CD4-positive, alpha-beta T cell treated with Interleukin-10 for 1 hour (primary cell): ENCODE data around the gene ARFGAP2.

ENCODE experiments used
- DNase-seq: peaks from one replicate; pipeline ENCODE4 v3.0.0-alpha.2; 2020

Gene ARFGAP2

GRCh38 chr11:47186700-47187695 is 10.3 kb upstream of the ARFGAP2 start:
- peak; percentile 50 for DNase-seq

DNA sequence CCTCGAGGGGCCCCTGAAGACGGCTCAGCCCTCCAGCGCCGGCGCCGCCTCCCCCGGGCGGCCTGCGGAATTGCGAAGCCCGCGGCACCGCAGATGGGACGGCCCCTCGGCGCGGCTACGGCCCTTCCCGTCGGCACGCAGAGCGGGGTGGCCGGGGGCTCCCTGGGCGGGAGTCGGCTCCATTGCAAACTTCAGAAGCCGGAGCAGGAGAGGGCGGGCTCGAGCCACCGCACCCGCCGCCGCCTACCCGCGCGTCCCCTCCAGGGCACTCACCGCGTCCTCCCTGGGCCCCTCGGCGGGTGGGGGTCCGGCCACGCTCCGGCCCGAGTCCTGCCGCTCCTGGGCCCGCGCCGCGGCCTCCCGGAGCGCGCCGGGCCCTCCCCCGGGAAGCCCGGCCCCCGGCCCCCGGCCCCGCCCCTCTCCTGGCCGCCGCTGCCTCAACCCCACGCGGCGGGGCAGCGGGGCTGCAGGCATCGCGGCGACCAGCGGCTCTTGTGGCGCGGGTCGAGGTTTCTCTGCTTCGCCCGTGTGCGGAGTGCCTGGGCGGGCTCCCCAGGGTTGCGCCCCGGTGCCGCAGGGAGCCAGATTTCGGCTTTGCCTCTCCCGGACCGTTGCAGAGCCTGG is 9.5 kb upstream of the ARFGAP2 start, which contains the start of gene PACSIN3:
Gene PACSIN3 (minus strand): TSS at position 359 of the 624 bp plus-strand sequence. CDS start 3,707 bp downstream, outside the sequence.
- peak; percentile 42 for DNase-seq

DNA sequence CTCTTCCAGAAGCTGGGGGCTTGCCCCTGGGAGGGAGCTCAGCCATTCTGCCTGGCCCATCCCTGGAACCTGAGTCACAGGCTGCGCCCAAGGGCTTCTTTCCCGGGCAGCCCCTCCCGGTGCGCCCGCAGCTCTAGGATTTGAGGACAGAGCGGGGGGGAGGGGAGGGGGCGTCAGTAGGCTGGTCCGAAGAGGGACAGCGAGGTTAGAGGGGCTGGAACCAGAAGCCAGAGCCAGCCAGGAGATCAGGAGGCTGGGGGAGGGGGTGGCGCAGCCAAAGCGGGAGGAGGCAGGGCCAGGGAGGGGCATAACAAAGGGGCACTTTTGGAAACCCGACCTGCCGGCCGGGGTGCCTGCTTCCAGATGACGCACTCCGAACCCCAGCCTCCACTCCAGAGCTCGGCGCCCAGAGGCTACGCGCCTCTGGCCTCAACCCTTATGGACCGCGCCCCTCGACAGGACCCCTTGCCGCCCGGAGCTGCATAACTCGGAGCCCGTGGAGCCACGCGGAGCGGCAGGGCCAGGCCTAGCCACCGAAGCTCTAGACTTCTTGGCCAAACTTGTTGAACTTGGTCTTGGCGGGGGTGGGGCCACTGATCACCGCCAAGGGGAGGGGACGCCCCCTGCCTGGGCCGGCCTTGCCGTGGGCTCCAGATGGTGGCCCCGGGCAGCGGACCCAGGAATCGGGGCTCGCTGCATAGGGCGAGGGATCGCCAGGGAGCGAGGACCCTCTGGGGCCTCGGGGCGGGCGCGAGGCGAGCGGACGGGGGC is 8.8 kb upstream of the ARFGAP2 start:
- no peak for DNase-seq

DNA sequence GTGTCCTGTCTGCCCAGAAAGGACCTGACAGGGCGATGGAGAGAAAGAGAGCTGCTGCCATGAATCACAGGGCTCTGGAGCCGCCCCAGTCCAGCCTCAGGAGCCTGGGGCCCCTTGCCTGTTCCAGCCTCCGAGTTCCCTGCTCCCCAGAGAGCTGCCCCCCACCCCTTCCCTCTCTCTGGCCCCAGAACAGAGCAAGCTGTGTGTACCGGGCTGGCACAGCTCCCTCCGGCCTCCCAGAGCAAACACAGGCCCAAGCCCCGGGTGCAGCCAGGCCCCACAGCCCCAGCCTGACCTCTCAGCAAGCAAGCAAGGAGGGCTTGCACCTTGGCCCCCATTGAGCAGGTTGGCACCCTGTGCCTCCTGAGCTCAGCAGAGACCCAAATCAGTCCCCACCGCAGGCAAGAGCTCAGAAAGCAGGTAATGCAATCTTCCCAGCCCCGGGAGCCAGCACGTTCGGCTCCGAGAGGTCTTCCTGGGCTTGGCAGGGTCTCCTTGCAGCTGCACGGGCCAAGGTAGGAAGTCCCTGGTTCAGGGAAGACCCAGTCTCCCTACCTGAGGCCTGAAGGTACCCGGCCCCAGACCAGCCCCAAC is 8.1 kb upstream of the ARFGAP2 start:
- DNase-seq = no peak

DNA sequence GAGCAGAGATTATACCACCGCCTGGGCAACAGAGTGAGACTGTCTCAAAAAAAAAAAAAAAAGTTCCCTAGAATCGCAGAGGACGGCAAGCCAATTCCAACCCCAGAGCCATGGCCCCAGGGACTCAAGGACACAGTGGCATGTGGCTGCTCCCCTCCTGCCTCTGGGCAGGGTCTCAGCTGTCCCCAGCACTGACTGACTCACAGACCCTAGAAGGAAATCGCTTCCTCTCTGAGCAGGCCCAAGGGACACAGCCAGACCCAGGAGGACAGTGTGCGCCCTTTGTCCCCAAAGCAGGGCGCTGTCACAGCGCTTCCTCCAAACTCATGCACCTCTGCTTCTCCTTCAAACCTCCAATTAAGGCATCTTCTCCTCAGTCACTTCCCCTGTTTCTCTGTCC is 7.3 kb upstream of the ARFGAP2 start:
- no peak for DNase-seq

GRCh38 chr11:47183031-47183856 is 6.6 kb upstream of the ARFGAP2 start:
- no peak for DNase-seq

DNA sequence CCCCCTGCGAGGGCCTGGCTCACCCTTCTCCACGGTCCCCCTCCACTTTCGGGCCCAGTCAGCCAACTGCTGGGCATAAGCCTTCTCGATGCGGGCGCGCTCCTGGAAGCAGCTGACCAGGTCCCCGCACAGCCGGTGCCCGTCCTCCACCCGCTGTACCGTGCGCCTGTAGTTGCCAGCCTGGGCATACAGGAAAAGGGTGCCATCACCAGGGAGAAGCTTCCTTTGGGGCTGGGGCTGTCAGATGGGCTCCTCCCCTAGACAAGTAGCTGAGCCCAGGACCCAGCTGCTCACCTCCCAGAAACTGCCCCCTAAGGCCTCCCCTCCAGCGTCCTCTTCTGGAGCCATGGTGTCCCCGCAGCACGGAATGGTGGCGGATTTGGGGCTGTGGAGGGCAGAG is 5.7 kb upstream of the ARFGAP2 start:
- no peak for DNase-seq

- no peak for DNase-seq
These were observed 4.6 kb upstream of the ARFGAP2 start for GRCh38 chr11:47181271-47181670.

DNA sequence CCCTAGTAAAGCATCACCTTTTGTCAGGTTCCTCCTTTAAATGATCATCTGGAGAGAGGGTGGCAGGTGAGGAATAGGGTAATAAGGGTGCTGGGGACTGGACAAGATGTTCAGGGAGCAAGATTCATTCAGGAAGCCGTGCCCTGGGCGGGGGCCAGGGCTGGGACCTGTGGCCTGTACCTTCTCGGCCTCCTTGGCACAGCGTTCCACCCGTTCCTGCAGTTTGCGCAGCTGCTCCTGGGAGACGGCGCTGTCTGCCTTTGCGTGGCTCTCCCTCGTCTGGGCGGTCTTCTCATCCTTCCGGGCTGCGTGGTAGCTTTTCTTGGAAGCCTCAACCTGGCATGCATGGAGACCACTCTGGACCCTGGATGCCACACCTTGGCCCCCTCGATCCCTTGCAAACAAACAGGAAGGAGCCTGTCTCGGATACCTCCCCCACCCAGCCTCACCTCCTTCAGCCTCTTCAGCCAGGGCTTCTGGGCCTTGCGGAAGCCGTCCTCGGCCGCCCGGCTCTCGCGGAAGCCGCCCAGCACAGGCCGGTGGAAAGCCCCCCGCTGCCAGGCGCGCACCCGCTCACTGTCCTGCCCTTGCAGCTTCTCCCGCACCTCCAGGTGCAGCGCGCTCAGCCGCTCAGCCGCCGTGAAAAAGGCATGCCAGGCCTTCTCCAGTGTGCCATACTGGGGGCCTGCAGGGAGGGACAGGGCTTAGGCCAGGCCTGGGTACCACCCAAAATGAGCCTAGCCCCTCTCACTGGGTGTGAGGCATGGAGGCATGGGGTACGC is 3.5 kb upstream of the ARFGAP2 start:
- no peak for DNase-seq

GRCh38 chr11:47179655-47179991 is 2.9 kb upstream of the ARFGAP2 start:
- DNase-seq = peak; percentile 50

GRCh38 chr11:47178737-47179654 is 2.3 kb upstream of the ARFGAP2 start:
- DNase-seq = no peak

- no peak for DNase-seq
These were observed 1.6 kb upstream of the ARFGAP2 start for GRCh38 chr11:47178316-47178715.

DNA sequence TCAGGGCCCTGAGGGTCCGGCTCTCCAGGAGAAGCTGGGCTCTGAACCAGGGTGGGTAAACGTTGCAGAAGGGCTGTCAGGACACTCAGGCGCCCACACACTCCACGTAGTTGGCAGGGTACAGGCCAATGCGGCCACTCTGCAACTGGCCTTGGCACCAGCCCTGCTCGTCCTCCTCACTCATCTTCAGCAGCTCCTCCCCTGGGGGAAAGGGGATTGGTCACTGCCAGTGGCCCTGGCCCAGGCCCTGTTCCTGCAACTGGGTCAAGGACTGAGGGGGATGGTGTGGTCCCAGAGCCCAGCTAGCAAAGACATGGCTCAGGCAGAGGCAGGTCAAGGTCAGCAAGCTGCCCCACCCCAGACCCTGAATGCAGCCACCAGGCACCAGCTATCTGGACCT is 1.2 kb upstream of the ARFGAP2 start:
- no peak for DNase-seq

DNA sequence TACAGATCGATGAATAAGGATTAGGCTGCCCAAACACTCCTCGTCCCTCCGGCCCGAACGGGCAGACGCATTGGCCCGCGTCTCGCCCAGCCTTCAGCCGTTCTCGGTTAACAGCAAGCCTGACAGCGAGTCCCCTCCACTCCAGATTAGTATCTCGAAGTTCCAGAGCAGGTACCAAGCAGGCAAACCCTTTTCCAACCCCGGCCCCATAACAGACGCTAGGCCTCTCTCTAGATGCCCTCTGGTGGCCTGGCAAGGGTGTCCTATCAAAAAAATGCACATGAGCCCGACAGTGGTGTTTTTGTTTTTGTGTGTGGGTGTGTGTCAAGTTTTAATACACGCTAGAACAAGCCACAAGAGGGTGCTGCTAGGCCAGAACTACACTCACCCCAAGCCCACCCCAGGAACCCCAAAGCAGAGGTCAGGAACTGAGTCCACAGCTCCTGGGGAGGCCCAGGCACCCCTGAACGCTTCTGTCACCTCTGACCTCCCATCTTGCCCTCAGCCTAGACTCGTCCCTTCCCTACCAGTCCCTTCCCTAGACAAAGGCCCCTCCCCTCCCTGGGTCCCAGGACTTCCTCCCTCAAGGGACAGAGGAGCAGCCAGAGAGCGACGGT is 658 bp upstream of the ARFGAP2 start:
- peak; percentile 89 for DNase-seq

DNA sequence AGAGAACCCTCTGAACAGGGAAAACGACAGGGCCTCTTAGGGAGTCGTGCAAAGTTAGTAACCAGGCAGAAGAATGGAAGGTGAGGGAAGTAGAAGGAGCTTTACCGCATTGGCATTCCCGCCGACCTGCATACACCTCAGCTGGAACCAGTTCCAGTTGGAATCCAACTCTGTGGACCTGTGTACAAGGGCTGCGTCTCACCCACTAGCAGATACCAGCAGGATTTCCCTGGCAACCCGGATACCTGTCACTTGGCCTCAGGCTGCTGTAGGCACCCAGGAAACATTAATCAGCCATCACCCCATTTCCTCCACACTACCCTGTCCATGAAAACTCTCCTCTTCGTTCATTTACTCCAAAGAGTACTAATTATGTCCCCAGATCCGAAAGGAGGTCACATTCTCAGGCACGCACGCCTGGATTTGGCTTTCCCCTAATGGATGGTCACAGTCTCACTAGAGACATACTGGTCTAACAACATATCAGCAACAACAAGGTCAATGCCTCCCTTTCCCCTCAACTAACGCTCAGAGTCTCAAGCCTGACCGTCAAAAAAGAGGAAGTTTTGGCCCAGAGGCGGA is 842 bp downstream of the ARFGAP2 start:
- no peak for DNase-seq

DNA sequence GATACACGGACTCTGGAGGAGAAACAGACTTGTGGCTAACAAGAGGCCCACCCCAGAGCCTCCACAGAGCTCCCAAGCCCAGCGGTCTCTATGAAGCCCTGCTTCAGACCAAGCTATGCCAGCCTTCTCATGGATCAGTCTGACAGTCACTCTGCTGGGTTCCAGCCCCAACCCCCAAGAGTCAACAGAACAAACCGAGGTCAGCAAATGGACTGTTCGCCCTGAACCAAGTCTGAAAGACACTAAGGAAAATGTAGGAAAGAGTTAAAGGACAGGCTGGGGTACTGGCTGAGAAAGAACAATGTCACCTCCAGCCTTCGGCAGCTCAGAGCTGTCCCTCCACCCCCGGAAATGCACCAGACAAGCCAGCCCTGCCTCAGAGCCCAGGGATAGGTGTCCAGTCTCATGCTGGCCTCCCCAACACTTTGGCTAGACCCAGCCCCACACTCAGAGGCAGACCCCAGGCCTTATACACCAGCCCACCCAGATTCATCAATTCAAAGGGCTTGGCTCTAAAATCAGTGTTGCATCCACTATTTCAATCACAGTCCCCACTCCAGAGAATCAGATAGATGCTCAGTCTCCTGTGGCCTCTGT is 3.8 kb downstream of the ARFGAP2 start:
- DNase-seq = no peak

- DNase-seq = no peak
These were observed 4.8 kb downstream of the ARFGAP2 start for GRCh38 chr11:47171856-47172255.

GRCh38 chr11:47171061-47171838 is 5.4 kb downstream of the ARFGAP2 start:
- no peak for DNase-seq
